ENCODE measurements around the gene SCUBE2.

DNA sequence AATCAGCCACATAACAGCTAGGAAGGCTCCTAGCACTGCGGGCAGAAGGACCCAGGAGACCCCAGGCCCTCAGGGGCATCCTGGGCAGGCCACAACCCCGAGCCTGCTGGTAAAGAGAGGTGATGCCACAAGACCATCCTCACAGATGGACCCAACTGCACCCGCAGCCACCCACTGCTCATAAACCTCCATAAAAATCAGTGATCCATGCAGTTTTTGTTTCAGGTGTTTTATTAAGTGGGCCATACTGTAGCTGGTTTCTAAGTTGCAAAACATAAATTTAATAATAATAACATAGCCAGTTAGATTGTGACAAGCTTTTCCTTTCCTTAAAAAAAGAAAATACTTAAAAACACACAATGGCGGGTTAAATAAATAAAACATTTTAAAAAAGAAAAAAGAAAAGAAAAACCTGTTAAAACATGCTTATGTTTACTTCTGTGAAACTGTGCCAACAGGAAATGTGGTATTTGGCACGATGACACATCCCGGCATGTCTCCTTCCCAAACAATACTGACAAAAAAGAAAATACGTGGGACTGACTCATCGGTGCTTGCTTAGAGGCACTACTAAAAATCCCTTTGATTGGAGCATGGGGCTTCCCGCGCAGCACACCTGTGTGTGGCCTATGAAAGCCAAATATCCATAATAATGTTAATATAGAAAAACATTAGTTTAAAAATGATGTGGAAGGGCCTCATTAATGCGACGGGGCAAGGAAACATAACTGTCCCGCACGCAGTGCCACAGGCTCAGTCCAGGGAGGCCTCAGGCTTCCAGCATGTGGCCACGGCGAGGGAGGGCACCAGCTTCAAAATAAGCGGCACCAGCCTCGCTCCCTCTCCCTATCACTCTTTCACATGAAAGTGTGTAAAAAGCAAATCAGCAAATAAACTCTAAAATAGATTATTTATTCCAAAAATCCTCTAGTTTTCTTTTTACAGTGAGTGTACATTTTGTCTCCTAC, 47.5 kb upstream of the SCUBE2 start:
- TF ChIP-seq, protein P1, sequence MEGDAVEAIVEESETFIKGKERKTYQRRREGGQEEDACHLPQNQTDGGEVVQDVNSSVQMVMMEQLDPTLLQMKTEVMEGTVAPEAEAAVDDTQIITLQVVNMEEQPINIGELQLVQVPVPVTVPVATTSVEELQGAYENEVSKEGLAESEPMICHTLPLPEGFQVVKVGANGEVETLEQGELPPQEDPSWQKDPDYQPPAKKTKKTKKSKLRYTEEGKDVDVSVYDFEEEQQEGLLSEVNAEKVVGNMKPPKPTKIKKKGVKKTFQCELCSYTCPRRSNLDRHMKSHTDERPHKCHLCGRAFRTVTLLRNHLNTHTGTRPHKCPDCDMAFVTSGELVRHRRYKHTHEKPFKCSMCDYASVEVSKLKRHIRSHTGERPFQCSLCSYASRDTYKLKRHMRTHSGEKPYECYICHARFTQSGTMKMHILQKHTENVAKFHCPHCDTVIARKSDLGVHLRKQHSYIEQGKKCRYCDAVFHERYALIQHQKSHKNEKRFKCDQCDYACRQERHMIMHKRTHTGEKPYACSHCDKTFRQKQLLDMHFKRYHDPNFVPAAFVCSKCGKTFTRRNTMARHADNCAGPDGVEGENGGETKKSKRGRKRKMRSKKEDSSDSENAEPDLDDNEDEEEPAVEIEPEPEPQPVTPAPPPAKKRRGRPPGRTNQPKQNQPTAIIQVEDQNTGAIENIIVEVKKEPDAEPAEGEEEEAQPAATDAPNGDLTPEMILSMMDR (IDR thresholded peaks at IDR 0.05), result no peak
- no peak for TF ChIP-seq POLR2A (IDR thresholded peaks at IDR 0.05)

All from Peyer's patch (tissue), 4 donors.